GM12801 (cell line): ENCODE data around the gene SIX5.

ENCODE experiments used
- CTCF ChIP-seq: IDR thresholded peaks from one replicate; pipeline ENCODE4 v1.5.1; 2011; ENCODE audit warnings: control low read depth; ENCODE audit not compliant: insufficient read length; ENCODE audit errors: extremely low read depth

Gene SIX5

GRCh38 chr19:45764945-45765701 lies 3.9 kb downstream of the SIX5 start:
- TF ChIP-seq CTCF, result no peak

GRCh38 chr19:45764475-45764874 lies 4.6 kb downstream of the SIX5 start:
- TF ChIP-seq CTCF, result no peak

GRCh38 chr19:45763691-45764294 lies 5.3 kb downstream of the SIX5 start:
- TF ChIP-seq CTCF, result no peak

- no peak for TF ChIP-seq CTCF
These were observed 6.0 kb downstream of the SIX5 start for GRCh38 chr19:45762870-45763631.

GRCh38 chr19:45761714-45762113 lies 7.3 kb downstream of the SIX5 start:
- no peak for TF ChIP-seq CTCF

GRCh38 chr19:45758921-45759320 lies 10.1 kb downstream of the SIX5 start:
- no peak for TF ChIP-seq CTCF

DNA sequence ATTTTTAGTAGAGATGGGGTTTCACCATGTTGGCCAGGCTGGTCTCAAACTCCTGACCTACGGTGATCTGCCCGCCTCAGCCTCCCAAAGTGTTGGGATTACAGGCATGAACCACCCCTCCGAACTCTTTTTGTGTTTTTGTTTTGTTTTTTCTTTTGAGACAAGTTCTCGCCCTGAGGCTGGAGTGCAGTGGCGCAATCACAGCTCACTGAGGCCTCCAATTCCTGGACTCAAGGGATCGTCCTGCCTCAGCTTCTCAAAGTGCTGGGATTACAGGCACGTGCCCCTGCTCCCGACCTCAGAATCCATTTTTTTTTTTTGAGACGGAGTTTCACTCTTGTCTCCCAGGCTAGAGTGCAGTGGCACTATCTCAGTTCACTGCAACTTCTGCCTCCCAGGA lies 11.4 kb downstream of the SIX5 start:
- no peak for TF ChIP-seq CTCF
